ENCODE data around the gene USP49. TPM values are rescaled to one million over a fixed set of nuclear protein-coding genes. Genes with fewer than 3 reads are reported as not detected.

Gene USP49
- total RNA-seq, 1 experiment from 2014 or later: 2.3 TPM

GRCh38 chr6:41894366-41895299, 542 bp downstream of the USP49 start:
- intact Hi-C loops (cut with micrococcal nuclease): loop anchor here (1.0 to 5.0 kb wide), 3 partner anchors 23 to 47 kb away; partner anchors contain the start of genes BYSL and MED20
- peak; percentile 39 for ATAC-seq
- Histone ChIP-seq H4K20me1 (ENCODE audit: low read length) (no peaks in the 10 kb centered on the region), H2AFZ (ENCODE audit: low read length) (peak overlapping the region; percentile 92), H3K4me3 (ENCODE audit: low read length) (peak overlapping the region; percentile 85), H3K4me1 (ENCODE audit: insufficient read depth, low read length) (peaks cover 16% of the 10 kb centered on the region), H3K36me3 (ENCODE audit: low read depth, low read length) (no peaks in the 10 kb centered on the region; the same call in 1 of the 2 replicates), H3K27ac (ENCODE audit: low read length) (no peak overlapping the region), H3K4me2 (ENCODE audit: low read length) (peak overlapping the region; percentile 99), H3K9me3 (ENCODE audit: low read length) (no peaks in the 10 kb centered on the region), H3F3A (ENCODE audit: low read length, unreplicated experiment) (no peaks in the 10 kb centered on the region), H3K9me2 (replicated peaks; ENCODE audit: low read length) (no peaks in the 10 kb centered on the region), H3K79me2 (ENCODE audit: low read length) (peaks cover 8% of the 10 kb centered on the region; the same call in 1 of the 2 replicates), H3K27me3 (ENCODE audit: low read length) (no peaks in the 10 kb centered on the region), H3K9ac (ENCODE audit: low read length) (peak overlapping the region; percentile 67)
- TF ChIP-seq EZH2 (IDR thresholded peaks at IDR 0.05; ENCODE audit: low read length, unreplicated experiment): no peak
- ChIA-PET POLR2A (ENCODE audit: unreplicated experiment) (interaction anchor here (0.6 kb wide), 2 partner anchors 8 to 31 kb away, joined by 3 to 4 read pairs; no protein-coding TSS in a partner anchor), CTCF (interaction anchor here (0.8 to 1.6 kb wide), 3 partner anchors 11 to 107 kb away, joined by 3 to 9 read pairs (median 6); partner anchors contain the start of genes BYSL, MED20 and TOMM6)
- no peak for DNase-seq
- BruUV-seq (replicated peaks): no TSS peak

- Histone ChIP-seq H2AFZ (ENCODE audit: low read length) (no peak overlapping the region), H3K27ac (ENCODE audit: low read length) (no peak overlapping the region), H3K4me3 (ENCODE audit: low read length) (no peak overlapping the region), H3K4me2 (ENCODE audit: low read length) (0 out of 2 replicates have a peak overlapping the region, but pooled peaks have one; percentile 99), H3K79me2 (ENCODE audit: low read length) (peaks cover 8% of the 10 kb centered on the region; the same call in 1 of the 2 replicates), H3K9me3 (ENCODE audit: low read length) (no peaks in the 10 kb centered on the region), H4K20me1 (ENCODE audit: low read length) (no peaks in the 10 kb centered on the region), H3F3A (ENCODE audit: low read length, unreplicated experiment) (no peaks in the 10 kb centered on the region), H3K36me3 (ENCODE audit: low read depth, low read length) (no peaks in the 10 kb centered on the region), H3K4me1 (ENCODE audit: insufficient read depth, low read length) (peaks cover 16% of the 10 kb centered on the region), H3K9ac (ENCODE audit: low read length) (no peak overlapping the region), H3K9me2 (replicated peaks; ENCODE audit: low read length) (no peaks in the 10 kb centered on the region), H3K27me3 (ENCODE audit: low read length) (no peaks in the 10 kb centered on the region)
- POLR2A ChIA-PET (ENCODE audit: unreplicated experiment): no interaction called here
- TF ChIP-seq CTCF (conservative IDR thresholded peaks at IDR 0.05; ENCODE audit: low read depth, low read length) (no peak), EZH2phosphoT487 (IDR thresholded peaks at IDR 0.05; ENCODE audit: borderline replicate concordance, low read length) (no peak), EZH2 (IDR thresholded peaks at IDR 0.05; ENCODE audit: low read length, unreplicated experiment) (no peak)
- intact Hi-C loops (cut with micrococcal nuclease): no loop called here
- DNase-seq (no peak), ATAC-seq (no peak)
- CTCF ChIA-PET: interaction anchor here (0.8 kb wide), 1 partner anchor 28 kb away, joined by 3 read pairs; the partner anchor contains the start of genes BYSL and MED20
- BruUV-seq (replicated peaks): no TSS peak
Observed at GRCh38 chr6:41892921-41893564, 2.1 kb downstream of the USP49 start.

- BruUV-seq (replicated peaks): no TSS peak
Observed at GRCh38 chr6:41887331-41887751, 7.8 kb downstream of the USP49 start.

More at GRCh38 chr6:41887331-41887751, 7.8 kb downstream of the USP49 start:
- no peaks in the 10 kb centered on the region for H3F3A ChIP-seq (ENCODE audit: low read length, unreplicated experiment)
- H3K4me3 ChIP-seq (ENCODE audit: low read length): no peak overlapping the region
- no peaks in the 10 kb centered on the region for H3K79me2 ChIP-seq (ENCODE audit: low read length)
- TF ChIP-seq CTCF (conservative IDR thresholded peaks at IDR 0.05; ENCODE audit: low read depth, low read length): no peak
- no peak for TF ChIP-seq EZH2 (IDR thresholded peaks at IDR 0.05; ENCODE audit: low read length, unreplicated experiment)
- no peak for TF ChIP-seq EZH2phosphoT487 (IDR thresholded peaks at IDR 0.05; ENCODE audit: borderline replicate concordance, low read length)
- H3K27me3 ChIP-seq (ENCODE audit: low read length): no peaks in the 10 kb centered on the region
- no peak overlapping the region for H2AFZ ChIP-seq (ENCODE audit: low read length)
- no peaks in the 10 kb centered on the region for H4K20me1 ChIP-seq (ENCODE audit: low read length)
- no peaks in the 10 kb centered on the region for H3K9me2 ChIP-seq (replicated peaks; ENCODE audit: low read length)
- CTCF ChIA-PET: interaction anchor here (0.7 kb wide), 1 partner anchor 60 kb away, joined by 10 read pairs; no protein-coding TSS in a partner anchor
- no peak overlapping the region for H3K4me2 ChIP-seq (ENCODE audit: low read length)
- no peak overlapping the region for H3K27ac ChIP-seq (ENCODE audit: low read length)
- POLR2A ChIA-PET (ENCODE audit: unreplicated experiment): interaction anchor here (0.6 kb wide), 1 partner anchor 9 kb away, joined by 3 read pairs; no protein-coding TSS in a partner anchor
- H3K9ac ChIP-seq (ENCODE audit: low read length): no peak overlapping the region
- H3K4me1 ChIP-seq (ENCODE audit: insufficient read depth, low read length): no peaks in the 10 kb centered on the region
- DNase-seq: no peak
- no peak for ATAC-seq
- H3K36me3 ChIP-seq (ENCODE audit: low read depth, low read length): no peaks in the 10 kb centered on the region
- no peaks in the 10 kb centered on the region for H3K9me3 ChIP-seq (ENCODE audit: low read length)
- intact Hi-C loops (cut with micrococcal nuclease): no loop called here

Data from PC-3 (cell line).